Keratinocyte (primary cell): ENCODE measurements around the gene RASGEF1B. TPM values are rescaled to one million over a fixed set of nuclear protein-coding genes. Genes with fewer than 3 reads are reported as not detected.
A peak's percentile ranks its signal among the peaks of the same experiment; 100 is the strongest.

Experiments used
- DNase-seq: peaks from one replicate; pipeline ENCODE4 v3.0.0-alpha.2; 2011; ENCODE audit warnings: low read depth, missing footprints, low spot score
- FAIRE-seq: peaks from 2 replicates; lab custom pipeline; 2011; peaks lifted over from hg19 to GRCh38; lab: Jason Lieb, UNC
- H2AFZ ChIP-seq: 2 replicates; pipeline ENCODE4 v1.6.0; 2012; ENCODE audit warnings: low read length, control low read depth, inconsistent platforms; ENCODE audit not compliant: control insufficient read depth
- H3K27ac ChIP-seq: 2 replicates; pipeline ENCODE4 v1.5.1; 2011; ENCODE audit warnings: low read length; ENCODE audit not compliant: control insufficient read depth, insufficient read depth
- H3K27me3 ChIP-seq: 3 replicates; pipeline ENCODE4 v1.6.0; 2011; ENCODE audit warnings: low read length; ENCODE audit not compliant: control insufficient read depth, insufficient read depth; ENCODE audit errors: extremely low read depth
- H3K36me3 ChIP-seq, 2 experiments: 2 replicates in 1 of 2; 3 replicates in 1 of 2; pipeline ENCODE4 v1.5.1; 2011; ENCODE audit warnings: low read length in 2 of 2, mild to moderate bottlenecking in 1 of 2; ENCODE audit not compliant: control insufficient read depth in 2 of 2, insufficient read depth in 2 of 2; ENCODE audit errors: extremely low read depth in 1 of 2
- H3K4me1 ChIP-seq: 3 replicates; pipeline ENCODE4 v1.5.1; 2011; ENCODE audit warnings: low read length; ENCODE audit not compliant: control insufficient read depth, insufficient read depth; ENCODE audit errors: extremely low read depth
- H3K4me2 ChIP-seq: 3 replicates; pipeline ENCODE4 v1.6.0; 2011; ENCODE audit warnings: low read depth, low read length; ENCODE audit not compliant: control insufficient read depth, insufficient read depth; ENCODE audit errors: extremely low read depth
- H3K4me3 ChIP-seq, 3 experiments: fragments of 200-600 bp in 1 of 3; sonication (generic) in 1 of 3; 2 replicates in 2 of 3; 3 replicates in 1 of 3; pipeline ENCODE4 v1.5.1; 2011 to 2016; ENCODE audit warnings: low read length in 3 of 3, mild to moderate bottlenecking in 3 of 3, control low read depth in 2 of 3, inconsistent platforms in 1 of 3, low read depth in 1 of 3, mixed read lengths in 1 of 3, mixed run types in 1 of 3, moderate library complexity in 1 of 3; ENCODE audit not compliant: control insufficient read depth in 2 of 3, insufficient read depth in 2 of 3; ENCODE audit errors: extremely low read depth in 1 of 3
- H3K79me2 ChIP-seq: 2 replicates; pipeline ENCODE4 v1.6.0; 2012; ENCODE audit warnings: low read length; ENCODE audit not compliant: control insufficient read depth, insufficient read depth
- H3K9ac ChIP-seq: 3 replicates; pipeline ENCODE4 v1.6.0; 2011; ENCODE audit warnings: low read length; ENCODE audit not compliant: control insufficient read depth, insufficient read depth; ENCODE audit errors: extremely low read depth
- H3K9me1 ChIP-seq: 3 replicates; pipeline ENCODE4 v1.6.0; 2011; ENCODE audit warnings: low read length; ENCODE audit not compliant: control insufficient read depth, insufficient read depth; ENCODE audit errors: extremely low read depth
- H3K9me3 ChIP-seq: 2 replicates; pipeline ENCODE4 v1.5.1; 2012; ENCODE audit warnings: low read depth, low read length; ENCODE audit not compliant: control insufficient read depth
- H4K20me1 ChIP-seq: 3 replicates; pipeline ENCODE4 v1.6.0; 2011; ENCODE audit warnings: low read length; ENCODE audit not compliant: control insufficient read depth, insufficient read depth; ENCODE audit errors: extremely low read depth
- CTCF ChIP-seq, 3 experiments: IDR thresholded peaks in 1 of 3; conservative IDR thresholded peaks in 1 of 3; optimal IDR thresholded peaks in 1 of 3; 2 replicates in 2 of 3; 3 replicates in 1 of 3; pipeline versions ENCODE3 to v1.5.1; 2011; ENCODE audit warnings: low read length in 3 of 3, mild to moderate bottlenecking in 3 of 3, moderate library complexity in 2 of 3, control low read depth in 1 of 3, inconsistent platforms in 1 of 3; ENCODE audit not compliant: insufficient read depth in 2 of 3; ENCODE audit errors: extremely low read depth in 1 of 3
- EZH2 ChIP-seq: IDR thresholded peaks from one replicate; pipeline ENCODE4 v1.6.1; 2012; ENCODE audit warnings: inconsistent platforms, mild to moderate bottlenecking, low read length, moderate library complexity
- dilution Hi-C: fragments of 300-500 bp; cut with MboI; formaldehyde crosslinking; loops from one replicate; pipeline ENCODE4 v1.7.0; 2020; ENCODE audit warnings: low sequenced_read_pairs; ENCODE audit not compliant: extremely low pct_ligation_motif_present
- polyA plus RNA-seq, 5 experiments: library from polyadenylated mRNA; depleted of rRNA in 3 of 5; stranded (reverse) in 3 of 5; stranded (forward) in 1 of 5; unstranded in 1 of 5; fragments of >200 nt; gene quantifications; 1 replicate in 1 of 5; 2 replicates in 3 of 5; 3 replicates in 1 of 5; pipeline versions ENCODE4 v1.2.1 to v1.2.3, GENCODE V29; 2011 to 2012; ENCODE audit warnings: missing spikeins in 2 of 5, low read depth in 1 of 5, low replicate concordance in 1 of 5

Gene RASGEF1B
- polyA plus RNA-seq, 1 donor (not counting 4 experiments of a cell fraction or from before 2014, with no cell fraction given), result 0.68 TPM

- Histone ChIP-seq H4K20me1 (no peaks in the 10 kb centered on the region), H3K4me3 (peak overlapping the region; percentile 38 to 80 (median 71)), H3K9me1 (no peaks in the 10 kb centered on the region), H3K9ac (peak overlapping the region; percentile 71), H2AFZ (peak overlapping the region; percentile 67), H3K27me3 (no peaks in the 10 kb centered on the region), H3K4me2 (peak overlapping the region; percentile 86), H3K79me2 (no peaks in the 10 kb centered on the region), H3K9me3 (no peaks in the 10 kb centered on the region), H3K4me1 (peaks cover 29% of the 10 kb centered on the region), H3K36me3 (no peaks in the 10 kb centered on the region), H3K27ac (peak overlapping the region; percentile 51)
- dilution Hi-C loops, result no loop called here
- no peak for FAIRE-seq
- TF ChIP-seq EZH2, result no peak
- no peak for TF ChIP-seq CTCF (optimal IDR thresholded peaks at IDR 0.05 in 1 of 3, IDR thresholded peaks at IDR 0.05 in 1 of 3, conservative IDR thresholded peaks at IDR 0.05 in 1 of 3; ENCODE audit: extremely low read depth in 1 of 3, insufficient read depth in 2 of 3, low read length in 3 of 3)
- no peak for DNase-seq
These were observed 464 bp downstream of the RASGEF1B start for GRCh38 chr4:81471298-81471587.

- Histone ChIP-seq H3K36me3 (no peaks in the 10 kb centered on the region), H3K9me1 (no peaks in the 10 kb centered on the region), H3K79me2 (no peaks in the 10 kb centered on the region), H3K27me3 (no peaks in the 10 kb centered on the region), H3K4me3 (peak overlapping the region; percentile 38 to 80 (median 71)), H3K4me1 (peaks cover 31% of the 10 kb centered on the region), H3K9me3 (no peaks in the 10 kb centered on the region), H3K4me2 (peak overlapping the region; percentile 86), H2AFZ (peak overlapping the region; percentile 67), H3K9ac (peak overlapping the region; percentile 71), H4K20me1 (no peaks in the 10 kb centered on the region), H3K27ac (peak overlapping the region; percentile 51)
- dilution Hi-C loops, result no loop called here
- DNase-seq, result no peak
- FAIRE-seq, result no peak
- TF ChIP-seq CTCF (optimal IDR thresholded peaks at IDR 0.05 in 1 of 3, IDR thresholded peaks at IDR 0.05 in 1 of 3, conservative IDR thresholded peaks at IDR 0.05 in 1 of 3; ENCODE audit: extremely low read depth in 1 of 3, insufficient read depth in 2 of 3, low read length in 3 of 3), result no peak
- no peak for TF ChIP-seq EZH2
These were observed 1.0 kb downstream of the RASGEF1B start for GRCh38 chr4:81470456-81471297.
